CD4-positive, alpha-beta T cell treated with Interleukin-17A for 4 hours (primary cell): ENCODE results near the gene FTCD.
"Not testable (repeated sequence)": the region's sequence is repeated elsewhere in the genome, so short reads cannot be mapped to it uniquely, and the experiment has no call there.

Source experiments
- DNase-seq: peaks from one replicate; pipeline ENCODE4 v3.0.0-alpha.2; 2020; ENCODE audit warnings: mixed read lengths

The FTCD gene

GRCh38 chr21:46155514-46156377 lies at the start of gene FTCD:
Gene FTCD (minus strand): TSS chr21:46155579. CDS start chr21:46155523, 56 bp downstream.
- no peak for DNase-seq

GRCh38 chr21:46205166-46205565 lies 49.8 kb upstream of the FTCD start:
- DNase-seq = no peak

- DNase-seq = no peak
Measured at GRCh38 chr21:46203203-46203600, 47.8 kb upstream of the FTCD start.

- no peak for DNase-seq
Measured at GRCh38 chr21:46202592-46203202, 47.3 kb upstream of the FTCD start.

- not testable (repeated sequence) for DNase-seq
Measured at GRCh38 chr21:46200877-46201803, 45.8 kb upstream of the FTCD start.

GRCh38 chr21:46199436-46200373 lies 44.3 kb upstream of the FTCD start:
- no peak for DNase-seq

DNA sequence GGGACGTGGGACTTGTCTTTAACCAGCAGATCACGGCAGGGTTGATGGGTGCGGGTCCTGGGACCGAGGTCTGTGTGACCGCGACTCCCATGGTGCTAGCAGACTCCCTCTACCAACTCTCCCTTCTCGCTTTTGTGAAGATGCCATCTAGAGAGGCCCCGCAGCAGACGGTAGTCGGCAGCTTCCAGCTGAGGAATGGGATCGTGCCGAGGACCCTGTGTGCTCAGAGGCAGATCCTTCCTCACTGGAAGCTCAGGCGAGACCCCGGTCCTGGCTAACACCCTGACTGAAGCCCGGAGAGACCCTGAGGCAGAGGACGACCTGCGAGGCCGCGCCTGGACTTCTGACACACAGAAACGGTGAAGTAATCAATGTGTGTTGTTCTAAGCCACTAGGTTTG lies 41.4 kb upstream of the FTCD start:
- DNase-seq = no peak

GRCh38 chr21:46195595-46196195 lies 40.3 kb upstream of the FTCD start:
- DNase-seq = no peak

GRCh38 chr21:46194374-46195334 lies 39.3 kb upstream of the FTCD start:
- no peak for DNase-seq

- DNase-seq = no peak
Measured at GRCh38 chr21:46193829-46194373, 38.5 kb upstream of the FTCD start.

DNA sequence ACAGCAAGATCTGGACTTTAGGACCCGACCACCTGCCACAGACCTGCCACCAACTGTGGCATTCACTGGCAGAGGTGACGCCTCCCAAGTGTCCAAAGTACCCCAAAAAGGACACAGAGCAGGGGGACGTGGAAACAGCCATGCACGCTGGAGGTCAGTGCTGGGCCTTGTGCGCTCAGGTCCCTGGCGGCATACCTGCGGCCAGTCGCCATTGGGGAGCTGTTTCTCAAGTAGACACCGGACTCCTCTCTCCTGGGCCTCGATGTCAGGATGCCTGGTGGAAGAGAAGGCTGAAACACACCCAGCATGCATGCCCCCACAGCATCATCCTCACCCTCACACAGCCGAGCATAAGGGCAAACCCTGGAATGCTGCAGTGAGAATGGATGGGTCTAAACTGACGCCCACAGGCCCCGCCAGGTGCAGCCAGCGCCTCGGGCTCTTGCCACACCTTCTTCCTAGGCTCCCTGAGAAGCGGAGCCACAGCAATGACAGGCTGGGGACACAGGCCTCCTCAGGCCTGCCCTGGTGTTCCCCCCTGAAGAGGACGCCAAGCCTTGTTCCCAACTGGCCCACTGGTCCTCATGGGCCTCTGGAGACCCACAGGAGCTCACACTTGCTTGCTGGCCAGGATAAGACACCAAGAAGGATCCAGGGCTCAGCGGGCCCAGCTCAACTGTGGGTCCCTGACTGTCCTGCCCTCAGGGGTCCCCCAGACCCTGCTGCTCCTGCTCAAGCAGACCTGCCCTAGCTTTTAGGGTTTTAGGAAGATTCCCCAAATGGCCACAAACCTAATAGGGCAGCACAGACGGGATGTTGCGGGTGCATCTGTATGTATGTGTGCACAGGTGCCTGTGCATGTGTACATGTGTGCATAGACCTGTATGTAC lies 36.6 kb upstream of the FTCD start:
- DNase-seq = no peak

GRCh38 chr21:46191257-46191685 lies 35.9 kb upstream of the FTCD start:
- DNase-seq = no peak

- DNase-seq = no peak
Measured at GRCh38 chr21:46190491-46191131, 35.2 kb upstream of the FTCD start.

GRCh38 chr21:46189959-46190490 lies 34.6 kb upstream of the FTCD start:
- DNase-seq = no peak

DNA sequence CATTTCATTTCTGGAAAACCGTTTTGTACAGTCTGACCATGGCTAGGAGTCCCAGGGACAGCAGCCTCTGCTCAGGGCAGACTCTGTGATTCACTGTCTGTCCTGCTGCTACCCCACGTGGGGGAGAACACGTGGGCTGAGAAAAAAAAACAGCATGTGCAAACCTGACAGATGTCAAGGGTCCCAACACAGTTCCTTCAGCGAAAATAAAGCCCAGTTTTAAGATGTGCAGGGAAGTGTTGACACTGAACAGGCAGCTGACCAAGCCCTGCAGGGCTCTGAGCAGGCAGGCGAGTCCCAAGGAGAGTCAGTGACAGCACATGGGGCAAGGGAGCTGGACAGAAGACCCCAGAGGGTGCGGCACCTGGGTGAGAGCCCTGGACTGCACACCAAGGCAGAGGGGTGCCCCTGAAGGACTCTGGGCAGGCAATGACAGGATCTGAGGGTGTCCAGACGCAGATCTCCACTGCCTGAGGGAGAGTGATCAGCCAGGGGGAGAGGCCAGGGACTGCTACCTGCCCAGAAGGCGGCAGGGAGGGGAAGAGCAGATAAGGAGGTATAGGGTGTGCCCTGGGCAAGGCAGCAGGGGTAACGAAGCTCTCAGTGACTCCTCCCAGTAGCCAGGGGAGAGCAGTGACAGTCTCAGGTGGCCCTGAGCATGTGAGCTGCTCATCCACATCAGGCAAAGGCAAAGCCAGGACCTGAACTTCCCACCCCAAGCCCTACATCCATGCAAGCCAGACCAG lies 34.0 kb upstream of the FTCD start:
- DNase-seq = no peak

DNA sequence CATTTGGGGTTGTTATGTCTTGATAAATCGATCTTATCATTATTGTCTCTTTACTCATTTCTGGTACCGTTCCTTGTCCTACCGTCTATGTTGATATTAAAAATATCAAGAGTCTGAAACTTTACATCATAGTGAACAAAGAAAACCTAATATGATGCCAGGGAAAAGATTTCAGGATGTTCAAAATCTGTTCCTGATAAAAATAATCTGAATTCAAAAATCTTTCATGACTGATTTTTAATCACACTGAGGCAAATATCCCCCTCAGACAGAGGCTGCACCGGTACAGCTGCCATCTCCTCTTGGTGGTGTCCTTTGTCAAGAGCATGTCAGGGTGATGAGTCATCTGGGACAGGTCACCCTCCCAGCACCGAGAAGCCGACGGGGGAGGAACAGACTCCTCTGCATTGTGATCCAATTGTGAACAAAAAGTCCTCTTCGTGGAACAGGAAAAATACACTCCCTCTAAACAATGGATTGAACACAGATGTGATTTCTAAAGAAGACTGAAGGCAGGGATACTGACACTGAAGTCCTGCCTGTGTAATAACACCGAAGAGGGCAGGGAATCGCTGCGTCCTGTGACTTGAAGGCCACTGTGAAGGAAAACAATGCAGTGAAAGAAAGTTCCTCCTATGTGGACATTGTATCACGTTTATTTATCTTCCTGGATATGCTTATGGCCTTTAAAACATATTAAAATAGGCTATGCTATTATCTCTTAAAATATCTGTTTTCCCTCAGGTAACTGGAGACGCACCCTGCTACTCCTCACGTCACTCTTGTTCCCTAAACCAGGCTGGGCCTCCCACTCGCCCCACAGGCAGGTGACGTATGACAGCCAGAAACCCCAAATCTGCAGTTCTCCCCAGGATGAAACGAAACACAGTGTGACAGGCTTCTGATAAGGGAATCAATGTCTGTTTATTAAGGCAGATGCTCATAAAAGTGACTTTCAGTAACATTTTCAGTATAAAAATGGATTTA lies 33.1 kb upstream of the FTCD start:
- DNase-seq = no peak
